GM12878 (cell line): ENCODE results near the gene DYSF. TPM values are rescaled to one million over a fixed set of nuclear protein-coding genes. Genes with fewer than 3 reads are reported as not detected.

Experiments used
- ATAC-seq: fragments of 200-7000 bp; cut with Tn5 transposase; 3 replicates; pipeline ENCODE4 v1.9.1; 2020; ENCODE audit warnings: mild to moderate bottlenecking, moderate library complexity
- BruUV-seq: library from RNA; stranded (reverse); fragments of 400-500 nt; replicated peaks from 2 replicates; lab custom pipeline; 2021; lab: Mats Ljungman, UMichigan
- CTCF ChIA-PET: fragments of 300-600 bp; sonication (Branson Sonifier 250); formaldehyde crosslinking; extraction: SDS; loops from one replicate; lab custom pipeline; 2021; ENCODE audit warnings: inconsistent platforms; lab: Yijun Ruan, JAX
- POLR2A ChIA-PET: fragments of 350-600 bp; formaldehyde crosslinking; extraction: SDS; loops from one replicate; lab custom pipeline; 2021; ENCODE audit warnings: inconsistent platforms; lab: Charles Lee
- RAD21 ChIA-PET: fragments of 300-600 bp; sonication (Branson Sonifier 250); formaldehyde crosslinking; loops from one replicate; lab custom pipeline; 2023; ENCODE audit warnings: antibody characterized with exemption; ENCODE audit not compliant: unreplicated experiment; lab: Charles Lee
- SMC1A ChIA-PET: fragments of 300-600 bp; sonication (Branson Sonifier 250); formaldehyde crosslinking; loops from one replicate; lab custom pipeline; 2023; ENCODE audit not compliant: unreplicated experiment, uncharacterized antibody; lab: Charles Lee
- DNase-seq: peaks from one replicate; pipeline ENCODE4 v3.0.0-alpha.2; 2011; ENCODE audit warnings: low read depth, low spot score
- FAIRE-seq: peaks from 3 replicates; lab custom pipeline; 2011; peaks lifted over from hg19 to GRCh38; lab: Jason Lieb, UNC
- H2AFZ ChIP-seq: 2 replicates; pipeline ENCODE4 v1.6.0; 2011; ENCODE audit warnings: low read depth, low read length, control low read depth; ENCODE audit not compliant: control insufficient read depth
- H3K27ac ChIP-seq: 2 replicates; pipeline ENCODE4 v1.5.1; 2011; ENCODE audit warnings: control low read depth; ENCODE audit not compliant: control insufficient read depth, insufficient read depth
- H3K27me3 ChIP-seq, 2 experiments: replicated peaks in 1 of 2; 2 replicates each; pipeline versions ENCODE4 v1.6.0 to v1.6.1; 2011; ENCODE audit warnings: low read length in 1 of 2; ENCODE audit not compliant: control insufficient read depth in 2 of 2, insufficient read depth in 2 of 2
- H3K36me3 ChIP-seq, 2 experiments: 2 replicates each; pipeline ENCODE4 v1.5.1; 2011; ENCODE audit warnings: low read length in 1 of 2; ENCODE audit not compliant: control insufficient read depth in 2 of 2, insufficient read depth in 2 of 2
- H3K4me1 ChIP-seq: 2 replicates; pipeline ENCODE4 v1.6.1; 2011; ENCODE audit warnings: mild to moderate bottlenecking, low read length, moderate library complexity, mixed read lengths; ENCODE audit not compliant: control insufficient read depth, insufficient read depth
- H3K4me2 ChIP-seq: 2 replicates; pipeline ENCODE4 v1.6.0; 2011; ENCODE audit warnings: control low read depth; ENCODE audit not compliant: control insufficient read depth, insufficient read depth
- H3K4me3 ChIP-seq: fragments of 200-600 bp; sonication (generic); 2 replicates; pipeline ENCODE4 v1.5.1; 2016
- H3K79me2 ChIP-seq: 2 replicates; pipeline ENCODE4 v1.6.0; 2011; ENCODE audit warnings: low read length; ENCODE audit not compliant: control insufficient read depth, insufficient read depth
- H3K9ac ChIP-seq: 2 replicates; pipeline ENCODE4 v1.8.0; 2011; ENCODE audit warnings: low read length, control low read depth, mixed read lengths; ENCODE audit not compliant: control insufficient read depth, insufficient read depth
- H3K9me3 ChIP-seq: replicated peaks from 3 replicates; pipeline ENCODE4 v1.5.1; 2011; ENCODE audit warnings: mild to moderate bottlenecking, low read length; ENCODE audit not compliant: control insufficient read depth, insufficient read depth
- H4K20me1 ChIP-seq: 2 replicates; pipeline ENCODE4 v1.6.0; 2011; ENCODE audit not compliant: control insufficient read depth, insufficient read depth
- CBX3 ChIP-seq: fragments of 200-600 bp; sonication (generic); IDR thresholded peaks from 2 replicates; pipeline ENCODE4 v1.6.1; 2016; ENCODE audit warnings: low read depth, borderline replicate concordance
- CBX5 ChIP-seq: sonication (generic); IDR thresholded peaks from 2 replicates; pipeline ENCODE4 v1.6.1; 2016; ENCODE audit warnings: low read depth, moderate library complexity, mild to moderate bottlenecking, inconsistent platforms
- EGR1 ChIP-seq, 2 experiments: IDR thresholded peaks; 1 replicate in 1 of 2; 2 replicates in 1 of 2; pipeline ENCODE4 v1.6.1; 2011 to 2012; ENCODE audit warnings: low read depth in 2 of 2, low read length in 2 of 2, borderline replicate concordance in 1 of 2, mild to moderate bottlenecking in 1 of 2, moderate library complexity in 1 of 2
- KLF5 ChIP-seq: fragments of 450-650 bp; IDR thresholded peaks from 2 replicates; pipeline ENCODE4 v1.6.1; 2014; ENCODE audit warnings: mild to moderate bottlenecking; ENCODE audit not compliant: partially characterized antibody
- NR2C1 ChIP-seq: fragments of 450-650 bp; IDR thresholded peaks from 2 replicates; pipeline ENCODE4 v1.6.1; 2017; ENCODE audit warnings: antibody characterized with exemption, mild to moderate bottlenecking, moderate library complexity
- NRF1 ChIP-seq: conservative IDR thresholded peaks from 2 replicates; pipeline ENCODE4 v1.6.1; 2011; ENCODE audit warnings: mild to moderate bottlenecking, low read depth, low read length, improper control_type of control experiment
- POU2F2 ChIP-seq: IDR thresholded peaks from 3 replicates; pipeline ENCODE4 v1.6.1; 2011; ENCODE audit warnings: low read depth, mild to moderate bottlenecking, low read length, borderline replicate concordance
- RBBP5 ChIP-seq: fragments of 200-600 bp; sonication (generic); conservative IDR thresholded peaks from 2 replicates; pipeline ENCODE4 v1.6.1; 2016
- TARDBP ChIP-seq: IDR thresholded peaks from 2 replicates; pipeline ENCODE4 v1.6.1; 2016; ENCODE audit warnings: borderline replicate concordance
- ZNF217 ChIP-seq: fragments of 450-650 bp; IDR thresholded peaks from 2 replicates; pipeline ENCODE4 v1.6.1; 2017; ENCODE audit warnings: antibody characterized with exemption, mild to moderate bottlenecking
- WGBS: methylation state at CpG from one replicate; pipeline ENCODE4 v1.1.6; 2016; ENCODE audit warnings: low lambda C conversion rate; ENCODE audit not compliant: insufficient replicate concordance, insufficient coverage; ENCODE audit errors: missing lambda C conversion rate; 5-methylcytosine and 5-hydroxymethylcytosine counted together
- in situ Hi-C: fragments of 300-500 bp; cut with MboI; formaldehyde crosslinking; loops from 9 replicates; pipeline ENCODE4 v1.14.3; 2018; ENCODE audit warnings: mixed read lengths
- intact Hi-C: fragments of 100-400 bp; cut with micrococcal nuclease; formaldehyde crosslinking; loops from one replicate; pipeline ENCODE4 v1.14.2; 2022; ENCODE audit not compliant: unreplicated experiment
- polyA plus RNA-seq, 11 experiments: library from polyadenylated mRNA; depleted of rRNA in 4 of 11; unstranded in 6 of 11; stranded (reverse) in 5 of 11; fragments of >200 nt; fragmentation: Nextera tagmentation in 4 of 11; fragmentation: Illumina TruSeq in 1 of 11; extraction: Ambion mirVana in 4 of 11; extraction: Trizol in 1 of 11; gene quantifications; 1 replicate in 1 of 11; 2 replicates in 10 of 11; pipeline versions ENCODE4 v1.2.1 to v1.2.3, GENCODE V29; 2011 to 2016; ENCODE audit warnings: inconsistent platforms in 2 of 11, missing spikeins in 2 of 11, low read depth in 1 of 11
- total RNA-seq, 4 experiments: library from RNA; depleted of rRNA in 3 of 4; stranded (reverse); fragments of >200 nt in 3 of 4; fragmentation: Illumina TruSeq in 1 of 4; extraction: Trizol in 1 of 4; gene quantifications; 2 replicates each; pipeline versions ENCODE4 v1.2.1 to v1.2.3, GENCODE V29; 2013 to 2021
- TF ChIP-seq, protein P1 (sequence below): IDR thresholded peaks from 2 replicates; pipeline ENCODE4 v1.6.1; 2012; ENCODE audit warnings: low read depth, low read length, improper control_type of control experiment
- TF ChIP-seq, protein P2 (sequence below): IDR thresholded peaks from 2 replicates; pipeline ENCODE4 v1.6.1; 2011; ENCODE audit warnings: borderline replicate concordance, low read depth, mild to moderate bottlenecking, moderate library complexity, low read length; ENCODE audit not compliant: insufficient read depth, poor library complexity, severe bottlenecking
- TF ChIP-seq, protein P3 (sequence below): fragments of 450-650 bp; IDR thresholded peaks from 2 replicates; pipeline ENCODE4 v1.6.1; 2016; ENCODE audit warnings: mild to moderate bottlenecking

Gene DYSF
- total and polyA plus RNA-seq, 10 of the 15 experiments (the other 5 are each of a cell fraction or from before 2014, with no cell fraction given), result under 0.01 to 0.15 (median 0.03) TPM; not detected in 7

DNA sequence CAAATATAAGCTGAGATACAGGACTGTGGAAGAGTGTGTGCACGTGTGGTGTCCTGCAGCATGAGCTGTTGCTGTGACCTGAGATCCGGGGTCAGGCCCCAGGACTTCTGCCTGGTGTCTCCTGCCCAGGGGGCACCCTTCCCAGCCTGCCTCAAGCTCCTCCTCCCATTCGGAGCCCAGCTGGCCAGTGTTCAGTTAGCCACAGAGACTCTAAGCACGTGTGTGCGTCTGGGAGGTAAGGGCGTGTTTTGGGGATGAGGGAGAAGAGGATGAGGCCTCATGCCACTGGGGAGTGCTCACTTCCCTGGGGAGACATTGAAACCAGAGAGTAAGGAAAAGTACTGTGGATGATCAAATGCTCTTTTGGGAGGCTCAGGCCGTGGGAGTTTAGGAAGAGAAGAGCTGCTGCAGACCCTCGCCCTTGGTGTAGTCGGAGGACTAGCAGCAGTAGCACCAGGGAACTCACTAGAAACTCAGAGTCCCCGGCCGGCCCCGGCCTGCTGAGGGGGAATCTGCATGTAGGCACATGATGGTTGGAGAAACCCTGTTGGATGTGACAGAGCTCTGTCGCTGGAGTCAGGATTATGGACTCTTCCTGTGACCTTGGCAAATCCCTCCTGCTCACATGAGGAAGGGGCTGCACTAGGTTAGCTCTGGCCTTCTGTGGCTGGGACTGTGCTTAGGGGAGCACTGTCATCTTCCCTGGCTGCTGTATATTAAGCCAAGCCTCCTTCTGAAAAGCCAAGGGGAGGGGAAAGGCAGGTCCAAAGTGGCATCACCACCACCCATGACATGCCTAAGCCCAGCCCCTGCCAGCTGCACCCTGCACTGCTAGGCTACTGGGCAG lies 231.1 kb downstream of the DYSF start (continued):
- TF ChIP-seq, protein P1, sequence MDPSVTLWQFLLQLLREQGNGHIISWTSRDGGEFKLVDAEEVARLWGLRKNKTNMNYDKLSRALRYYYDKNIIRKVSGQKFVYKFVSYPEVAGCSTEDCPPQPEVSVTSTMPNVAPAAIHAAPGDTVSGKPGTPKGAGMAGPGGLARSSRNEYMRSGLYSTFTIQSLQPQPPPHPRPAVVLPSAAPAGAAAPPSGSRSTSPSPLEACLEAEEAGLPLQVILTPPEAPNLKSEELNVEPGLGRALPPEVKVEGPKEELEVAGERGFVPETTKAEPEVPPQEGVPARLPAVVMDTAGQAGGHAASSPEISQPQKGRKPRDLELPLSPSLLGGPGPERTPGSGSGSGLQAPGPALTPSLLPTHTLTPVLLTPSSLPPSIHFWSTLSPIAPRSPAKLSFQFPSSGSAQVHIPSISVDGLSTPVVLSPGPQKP, result no peak

DNA sequence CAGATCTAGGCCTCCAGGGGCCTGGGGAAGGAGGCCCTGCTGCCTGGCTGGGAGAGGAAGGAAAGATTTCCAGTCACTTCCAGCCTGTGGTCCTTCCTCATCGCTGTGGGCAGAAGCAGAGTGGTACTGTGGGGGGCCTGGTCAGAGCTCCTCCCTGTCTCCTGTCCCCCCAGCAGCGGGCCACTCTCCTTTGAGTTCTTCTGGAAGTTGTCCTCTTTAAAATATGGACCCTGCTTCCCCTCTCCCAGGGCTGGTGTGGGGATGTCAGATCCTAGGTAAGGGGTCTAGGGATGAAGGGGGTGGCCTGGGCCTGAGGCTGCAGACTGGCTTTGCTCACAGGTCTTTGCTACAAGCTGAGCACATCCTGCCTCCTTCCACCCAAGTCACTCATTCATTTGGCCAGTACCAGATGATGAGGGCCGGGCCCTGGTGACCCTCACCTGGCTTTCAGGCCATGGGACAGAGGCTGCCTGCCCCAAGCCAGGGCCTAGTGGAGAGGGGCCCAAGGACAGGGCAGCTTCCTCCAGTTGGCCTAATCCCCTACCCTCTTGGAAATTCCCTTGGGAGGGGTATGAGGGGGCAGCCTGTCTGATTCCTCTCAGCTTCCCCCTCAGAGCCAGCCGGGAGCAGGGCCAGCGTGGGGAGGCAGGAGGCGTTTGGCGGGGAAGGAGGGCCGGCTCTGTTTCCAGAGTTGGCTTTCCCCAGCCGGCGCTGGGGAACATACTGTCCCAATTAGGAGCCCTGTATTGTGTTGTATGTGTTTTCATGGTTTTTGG lies 231.9 kb downstream of the DYSF start:
- CTCF ChIA-PET, result no interaction called here
- H3K27ac ChIP-seq, result no peak overlapping the region
- no peaks in the 10 kb centered on the region for H3K79me2 ChIP-seq
- DNase-seq, result no peak
- TF ChIP-seq ZNF217, result no peak
- no peak for TF ChIP-seq CBX5
- TF ChIP-seq POU2F2, result no peak
- no peak for TF ChIP-seq EGR1 (IDR thresholded peaks at IDR 0.05; ENCODE audit: borderline replicate concordance in 1 of 2, low read depth in 2 of 2, low read length in 2 of 2)
- TF ChIP-seq, protein P2, sequence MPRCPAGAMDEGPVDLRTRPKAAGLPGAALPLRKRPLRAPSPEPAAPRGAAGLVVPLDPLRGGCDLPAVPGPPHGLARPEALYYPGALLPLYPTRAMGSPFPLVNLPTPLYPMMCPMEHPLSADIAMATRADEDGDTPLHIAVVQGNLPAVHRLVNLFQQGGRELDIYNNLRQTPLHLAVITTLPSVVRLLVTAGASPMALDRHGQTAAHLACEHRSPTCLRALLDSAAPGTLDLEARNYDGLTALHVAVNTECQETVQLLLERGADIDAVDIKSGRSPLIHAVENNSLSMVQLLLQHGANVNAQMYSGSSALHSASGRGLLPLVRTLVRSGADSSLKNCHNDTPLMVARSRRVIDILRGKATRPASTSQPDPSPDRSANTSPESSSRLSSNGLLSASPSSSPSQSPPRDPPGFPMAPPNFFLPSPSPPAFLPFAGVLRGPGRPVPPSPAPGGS, result no peak
- no peak for TF ChIP-seq TARDBP
- no peak for TF ChIP-seq RBBP5
- no peak for TF ChIP-seq CBX3
- TF ChIP-seq NR2C1, result no peak
- TF ChIP-seq NRF1, result no peak
- TF ChIP-seq, protein P3, sequence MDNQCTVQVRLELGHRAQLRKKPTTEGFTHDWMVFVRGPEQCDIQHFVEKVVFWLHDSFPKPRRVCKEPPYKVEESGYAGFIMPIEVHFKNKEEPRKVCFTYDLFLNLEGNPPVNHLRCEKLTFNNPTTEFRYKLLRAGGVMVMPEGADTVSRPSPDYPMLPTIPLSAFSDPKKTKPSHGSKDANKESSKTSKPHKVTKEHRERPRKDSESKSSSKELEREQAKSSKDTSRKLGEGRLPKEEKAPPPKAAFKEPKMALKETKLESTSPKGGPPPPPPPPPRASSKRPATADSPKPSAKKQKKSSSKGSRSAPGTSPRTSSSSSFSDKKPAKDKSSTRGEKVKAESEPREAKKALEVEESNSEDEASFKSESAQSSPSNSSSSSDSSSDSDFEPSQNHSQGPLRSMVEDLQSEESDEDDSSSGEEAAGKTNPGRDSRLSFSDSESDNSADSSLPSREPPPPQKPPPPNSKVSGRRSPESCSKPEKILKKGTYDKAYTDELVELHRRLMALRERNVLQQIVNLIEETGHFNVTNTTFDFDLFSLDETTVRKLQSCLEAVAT, result no peak
- no peak for TF ChIP-seq KLF5
- TF ChIP-seq, all 136 proteins: peak for 0
- no peak overlapping the region for H3K4me3 ChIP-seq
- H2AFZ ChIP-seq, result no peak overlapping the region
- no TSS peak for BruUV-seq
- H3K4me2 ChIP-seq, result no peak overlapping the region
- ATAC-seq, result no peak
- in situ Hi-C loops (no loop called here), intact Hi-C loops (no loop called here)
- H3K36me3 ChIP-seq, result no peaks in the 10 kb centered on the region
- H3K9me3 ChIP-seq, result no peaks in the 10 kb centered on the region
- H4K20me1 ChIP-seq, result no peaks in the 10 kb centered on the region
- ChIA-PET RAD21 (no interaction called here), SMC1A (no interaction called here), POLR2A (no interaction called here)
- H3K27me3 ChIP-seq, result no peaks in the 10 kb centered on the region; a peak in 1 of 4 replicates
- H3K9ac ChIP-seq, result no peak overlapping the region
- WGBS, result 37% methylated on average over 10 of the region's 10 CpGs
- no peaks in the 10 kb centered on the region for H3K4me1 ChIP-seq
- no peak for FAIRE-seq
